Brain microvascular endothelial cell (primary cell): Measurements from ENCODE around the gene WDFY3.
A peak's percentile ranks its signal among the peaks of the same experiment; 100 is the strongest.

Source experiments
- DNase-seq: peaks from one replicate; pipeline ENCODE4 v3.0.0-alpha.2; 2020
- H3K27ac ChIP-seq: fragments of 250-450 bp; sonication (Bioruptor Pico); 2 replicates; pipeline ENCODE4 v1.5.1; 2020; ENCODE audit warnings: mild to moderate bottlenecking, moderate library complexity
- H3K27me3 ChIP-seq: fragments of 250-450 bp; sonication (Bioruptor Pico); replicated peaks from 2 replicates; pipeline ENCODE4 v1.5.1; 2020; ENCODE audit warnings: mild to moderate bottlenecking
- H3K36me3 ChIP-seq: fragments of 250-450 bp; sonication (Bioruptor Pico); replicated peaks from 2 replicates; pipeline ENCODE4 v1.5.1; 2020; ENCODE audit warnings: mild to moderate bottlenecking
- H3K4me3 ChIP-seq: 2 replicates; pipeline ENCODE4 v1.5.1; 2011; ENCODE audit warnings: low read depth, mild to moderate bottlenecking, control low read depth, low read length, moderate library complexity
- in situ Hi-C: cut with HindIII; loops from 2 replicates; pipeline ENCODE4 v1.10.0; 2017; ENCODE audit warnings: low sequenced_read_pairs, low pct_ligation_motif_present
- TF ChIP-seq, protein P1 (sequence below): IDR thresholded peaks from 2 replicates; pipeline ENCODE4 v1.5.1; 2011; ENCODE audit warnings: low read depth, mild to moderate bottlenecking, moderate library complexity, low read length, control low read depth, inconsistent platforms; ENCODE audit errors: missing control alignments

The WDFY3 gene, protein sequence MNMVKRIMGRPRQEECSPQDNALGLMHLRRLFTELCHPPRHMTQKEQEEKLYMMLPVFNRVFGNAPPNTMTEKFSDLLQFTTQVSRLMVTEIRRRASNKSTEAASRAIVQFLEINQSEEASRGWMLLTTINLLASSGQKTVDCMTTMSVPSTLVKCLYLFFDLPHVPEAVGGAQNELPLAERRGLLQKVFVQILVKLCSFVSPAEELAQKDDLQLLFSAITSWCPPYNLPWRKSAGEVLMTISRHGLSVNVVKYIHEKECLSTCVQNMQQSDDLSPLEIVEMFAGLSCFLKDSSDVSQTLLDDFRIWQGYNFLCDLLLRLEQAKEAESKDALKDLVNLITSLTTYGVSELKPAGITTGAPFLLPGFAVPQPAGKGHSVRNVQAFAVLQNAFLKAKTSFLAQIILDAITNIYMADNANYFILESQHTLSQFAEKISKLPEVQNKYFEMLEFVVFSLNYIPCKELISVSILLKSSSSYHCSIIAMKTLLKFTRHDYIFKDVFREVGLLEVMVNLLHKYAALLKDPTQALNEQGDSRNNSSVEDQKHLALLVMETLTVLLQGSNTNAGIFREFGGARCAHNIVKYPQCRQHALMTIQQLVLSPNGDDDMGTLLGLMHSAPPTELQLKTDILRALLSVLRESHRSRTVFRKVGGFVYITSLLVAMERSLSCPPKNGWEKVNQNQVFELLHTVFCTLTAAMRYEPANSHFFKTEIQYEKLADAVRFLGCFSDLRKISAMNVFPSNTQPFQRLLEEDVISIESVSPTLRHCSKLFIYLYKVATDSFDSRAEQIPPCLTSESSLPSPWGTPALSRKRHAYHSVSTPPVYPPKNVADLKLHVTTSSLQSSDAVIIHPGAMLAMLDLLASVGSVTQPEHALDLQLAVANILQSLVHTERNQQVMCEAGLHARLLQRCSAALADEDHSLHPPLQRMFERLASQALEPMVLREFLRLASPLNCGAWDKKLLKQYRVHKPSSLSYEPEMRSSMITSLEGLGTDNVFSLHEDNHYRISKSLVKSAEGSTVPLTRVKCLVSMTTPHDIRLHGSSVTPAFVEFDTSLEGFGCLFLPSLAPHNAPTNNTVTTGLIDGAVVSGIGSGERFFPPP (N-terminal part only)

DNA sequence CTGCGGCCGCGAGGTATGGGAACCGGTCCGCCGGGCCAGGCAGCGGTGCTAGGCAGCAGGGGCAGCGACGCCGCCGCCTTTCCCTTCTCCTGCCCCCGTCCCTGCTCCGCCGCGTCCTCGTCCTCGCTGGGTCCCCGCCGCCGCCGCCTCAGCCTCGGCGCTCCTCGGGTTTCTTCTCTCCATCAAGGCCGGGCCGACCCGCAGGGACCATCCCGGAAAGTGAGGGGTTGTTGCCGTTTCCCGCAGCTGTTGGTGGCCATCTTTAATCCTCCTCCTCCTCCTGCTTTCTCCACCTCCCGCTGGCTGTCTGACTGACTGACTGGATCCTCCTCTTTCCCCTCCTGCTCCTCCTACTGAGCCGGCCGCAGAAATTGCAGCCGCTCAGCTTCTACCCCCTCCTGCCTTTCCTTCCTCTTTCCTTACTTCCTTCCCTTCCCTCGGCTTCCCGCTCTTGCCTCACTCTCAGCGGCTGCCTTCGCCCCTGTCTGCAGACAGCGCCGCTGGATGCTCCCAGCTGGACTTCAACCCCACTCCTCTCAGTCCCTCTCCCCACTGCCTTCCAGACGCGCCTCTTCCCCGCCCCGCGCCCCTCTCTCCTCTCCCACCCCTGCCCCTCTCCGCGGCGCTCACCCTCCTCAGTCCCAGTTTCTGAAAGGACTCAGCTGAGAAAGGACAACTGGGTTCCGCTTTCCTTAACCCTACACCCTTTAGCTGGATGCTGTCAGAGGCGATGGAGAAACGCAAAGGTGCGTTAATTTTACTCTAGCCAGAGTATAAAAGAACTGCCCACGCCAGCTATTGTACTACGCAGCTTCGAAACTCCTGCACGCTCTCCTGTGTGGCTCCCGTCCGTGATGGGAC, at the start of gene WDFY3:
Gene WDFY3, minus strand, starts transcription at position 309 of the 861 bp plus-strand sequence. CDS start 106,099 bp downstream, outside the sequence.
- DNase-seq: peak; percentile 89
- TF ChIP-seq, protein P1, sequence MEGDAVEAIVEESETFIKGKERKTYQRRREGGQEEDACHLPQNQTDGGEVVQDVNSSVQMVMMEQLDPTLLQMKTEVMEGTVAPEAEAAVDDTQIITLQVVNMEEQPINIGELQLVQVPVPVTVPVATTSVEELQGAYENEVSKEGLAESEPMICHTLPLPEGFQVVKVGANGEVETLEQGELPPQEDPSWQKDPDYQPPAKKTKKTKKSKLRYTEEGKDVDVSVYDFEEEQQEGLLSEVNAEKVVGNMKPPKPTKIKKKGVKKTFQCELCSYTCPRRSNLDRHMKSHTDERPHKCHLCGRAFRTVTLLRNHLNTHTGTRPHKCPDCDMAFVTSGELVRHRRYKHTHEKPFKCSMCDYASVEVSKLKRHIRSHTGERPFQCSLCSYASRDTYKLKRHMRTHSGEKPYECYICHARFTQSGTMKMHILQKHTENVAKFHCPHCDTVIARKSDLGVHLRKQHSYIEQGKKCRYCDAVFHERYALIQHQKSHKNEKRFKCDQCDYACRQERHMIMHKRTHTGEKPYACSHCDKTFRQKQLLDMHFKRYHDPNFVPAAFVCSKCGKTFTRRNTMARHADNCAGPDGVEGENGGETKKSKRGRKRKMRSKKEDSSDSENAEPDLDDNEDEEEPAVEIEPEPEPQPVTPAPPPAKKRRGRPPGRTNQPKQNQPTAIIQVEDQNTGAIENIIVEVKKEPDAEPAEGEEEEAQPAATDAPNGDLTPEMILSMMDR: peak; percentile 25
- H3K36me3 ChIP-seq: no peaks in the 10 kb centered on the region
- in situ Hi-C loops: no loop called here
- H3K27me3 ChIP-seq: no peaks in the 10 kb centered on the region
- peak within 1 kb of the TSS; percentile 80 for H3K4me3 ChIP-seq
- peak within 1 kb of the TSS; percentile 73 for H3K27ac ChIP-seq

DNA sequence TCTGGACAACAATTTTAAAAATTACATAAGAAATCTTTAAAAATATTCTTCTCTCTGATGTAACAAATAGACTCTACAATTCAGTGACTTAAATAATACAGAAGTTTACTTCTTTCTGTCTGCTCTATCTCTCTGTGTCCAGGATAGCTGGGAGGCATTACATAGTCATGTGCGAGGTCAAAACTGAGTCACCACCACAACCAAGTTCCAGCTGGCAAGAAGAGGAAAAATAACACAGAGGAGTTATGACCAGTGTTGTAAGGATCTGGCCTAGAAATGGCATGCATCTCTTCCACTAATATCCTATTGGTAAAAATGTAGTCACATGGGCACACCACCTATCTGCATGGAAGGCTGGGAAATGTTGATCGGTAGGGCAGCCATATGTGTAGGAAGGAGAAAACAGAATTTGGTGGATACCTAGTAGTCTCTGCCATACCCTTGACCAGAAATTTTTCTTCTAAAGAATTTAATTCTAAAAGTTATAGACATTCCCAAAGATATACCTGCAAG, 39.4 kb upstream of the WDFY3 start:
- DNase-seq: peak; percentile 92
- Histone ChIP-seq H3K4me3 (no peak overlapping the region), H3K36me3 (no peaks in the 10 kb centered on the region), H3K27me3 (no peaks in the 10 kb centered on the region), H3K27ac (peak overlapping the region; percentile 19)
- TF ChIP-seq, protein P1: no peak
- in situ Hi-C loops: no loop called here

DNA sequence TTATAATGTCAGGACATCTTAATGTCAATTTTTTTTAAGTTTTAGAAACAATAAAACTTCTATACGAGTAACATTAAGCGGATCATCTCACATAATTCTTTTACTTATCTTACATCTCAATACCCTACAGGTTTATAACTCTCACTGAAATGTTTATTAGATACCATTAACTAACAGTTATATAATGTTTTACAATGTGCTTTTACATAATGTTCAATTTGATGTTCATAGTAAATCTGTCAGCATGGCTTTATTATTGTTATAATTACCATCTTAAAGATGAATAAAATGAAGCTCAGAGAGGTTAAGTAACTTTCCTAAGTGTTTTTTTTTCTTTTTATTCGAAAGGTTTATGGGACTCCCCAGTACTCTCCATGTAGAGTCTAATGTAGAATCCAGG, 33.9 kb upstream of the WDFY3 start:
- H3K27ac ChIP-seq: no peak overlapping the region
- DNase-seq: no peak
- in situ Hi-C loops: no loop called here
- TF ChIP-seq, protein P1: no peak
- no peak overlapping the region for H3K4me3 ChIP-seq
- no peaks in the 10 kb centered on the region for H3K27me3 ChIP-seq
- no peaks in the 10 kb centered on the region for H3K36me3 ChIP-seq

DNA sequence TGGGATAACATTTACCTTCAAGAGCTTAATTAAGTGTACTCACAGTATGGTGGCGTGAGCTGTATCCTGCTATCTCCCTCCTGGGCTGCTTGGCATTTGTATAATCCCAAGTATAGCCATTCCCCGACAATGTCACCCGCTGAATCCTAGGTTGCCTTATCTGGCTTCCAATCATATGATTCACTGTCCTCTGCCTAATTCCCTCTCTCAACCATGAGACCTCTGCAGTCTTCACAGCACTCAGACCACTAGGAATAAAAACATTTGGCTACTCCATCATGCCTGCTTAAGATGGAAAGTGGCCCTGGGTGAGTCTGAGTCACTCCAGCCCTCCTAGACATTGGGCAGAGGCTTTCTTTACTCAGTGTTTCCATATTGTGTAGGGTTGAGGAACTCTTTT, 28.9 kb upstream of the WDFY3 start:
- peak; percentile 77 for DNase-seq
- Histone ChIP-seq H3K4me3 (no peak overlapping the region), H3K36me3 (no peaks in the 10 kb centered on the region), H3K27me3 (no peaks in the 10 kb centered on the region), H3K27ac (peak overlapping the region; percentile 30)
- in situ Hi-C loops: no loop called here
- TF ChIP-seq, protein P1: no peak

DNA sequence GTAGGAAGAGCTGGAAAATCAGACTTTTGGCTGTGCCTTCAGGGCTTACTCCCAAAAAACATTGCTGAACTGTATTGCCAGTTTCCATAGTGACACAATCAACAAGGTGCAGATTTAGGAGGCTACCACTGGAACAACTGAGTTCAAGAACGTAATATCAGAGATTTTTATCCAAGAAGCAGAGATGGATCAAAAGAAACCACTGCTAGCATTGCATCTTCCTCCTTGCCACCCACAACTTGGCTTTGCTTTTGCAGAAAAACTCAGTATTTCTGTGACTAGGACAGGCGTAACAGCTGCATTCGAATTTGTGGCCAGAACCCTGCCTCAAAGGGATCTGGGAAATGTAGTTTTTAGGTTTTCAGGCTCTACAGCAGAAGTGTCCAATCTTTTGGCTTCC, 27.8 kb upstream of the WDFY3 start:
- in situ Hi-C loops: no loop called here
- no peak for DNase-seq
- Histone ChIP-seq H3K27ac (no peak overlapping the region), H3K36me3 (no peaks in the 10 kb centered on the region), H3K27me3 (no peaks in the 10 kb centered on the region), H3K4me3 (no peak overlapping the region)
- TF ChIP-seq, protein P1: no peak
